ENCODE data around the gene SIVA1.

Gene SIVA1

DNA sequence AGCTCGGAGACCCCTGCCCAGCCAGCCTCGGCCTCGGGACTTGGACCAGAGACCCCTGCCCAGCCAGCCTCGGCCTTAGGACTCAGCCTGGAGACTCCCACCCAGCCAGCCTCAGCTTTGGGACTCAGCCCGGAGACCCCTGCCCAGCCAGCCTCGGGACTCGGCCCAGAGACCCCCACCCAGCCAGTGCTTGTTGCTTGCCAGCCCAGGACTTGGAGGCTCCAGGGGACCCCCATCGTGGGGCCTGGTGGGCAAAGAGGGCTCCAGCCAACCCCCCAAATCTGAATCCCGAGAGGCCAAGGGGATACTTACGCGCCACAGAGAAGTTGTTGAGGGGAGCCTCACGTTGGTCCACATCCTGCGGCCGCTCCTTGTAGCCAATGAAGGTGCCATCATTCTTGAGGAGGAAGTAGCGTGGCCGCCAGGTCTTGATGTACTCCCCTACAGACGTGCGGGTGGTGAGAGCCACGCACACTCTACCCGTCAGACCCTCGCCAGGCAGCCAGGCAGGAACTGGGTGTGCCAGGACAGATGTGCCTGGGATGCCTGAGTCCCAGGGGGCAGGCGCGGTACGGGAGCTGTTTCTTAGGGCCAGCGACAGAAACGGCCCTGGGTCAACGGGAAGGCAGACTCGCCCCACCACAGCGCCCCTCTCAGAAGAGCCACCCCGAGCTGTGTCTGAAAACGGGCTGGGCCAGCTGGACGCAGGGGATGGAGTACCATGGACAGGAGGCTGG, 27.0 kb downstream of the SIVA1 start:
- H3K36me3 ChIP-seq (ENCODE audit: insufficient read depth, low read length), result no peaks in the 10 kb centered on the region

DNA sequence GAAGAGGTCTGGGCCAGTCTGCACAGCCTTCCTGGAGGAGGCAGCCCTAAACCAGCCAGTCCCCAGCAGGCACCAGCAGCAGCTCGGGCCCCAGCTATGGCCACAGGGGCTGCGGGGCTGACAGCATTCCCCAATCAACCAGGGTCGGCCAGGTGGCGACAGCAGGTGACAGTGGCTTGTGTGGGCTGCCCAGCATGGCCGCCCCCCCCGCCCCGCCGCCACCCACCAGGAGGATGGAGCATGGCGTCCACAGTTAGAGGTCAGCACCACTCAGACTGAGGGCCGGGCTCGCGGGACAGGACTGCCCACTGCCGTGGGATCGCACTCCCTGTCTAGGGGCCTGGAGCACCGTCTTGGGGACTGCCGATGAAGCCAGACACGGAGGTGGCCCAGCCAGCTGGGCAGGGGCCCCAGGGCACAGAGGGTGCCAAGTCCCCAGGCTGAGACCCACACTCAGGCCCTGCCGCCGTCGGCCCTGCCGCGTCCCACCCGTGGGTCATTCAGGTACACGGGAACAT, 27.6 kb downstream of the SIVA1 start:
- Histone ChIP-seq H3K9me3 (ENCODE audit: low read length) (no peaks in the 10 kb centered on the region), H3K9ac (ENCODE audit: low read length) (no peak overlapping the region), H3K4me3 (ENCODE audit: low read depth in 1 of 2, low read length in 2 of 2) (no peak overlapping the region), H3K27ac (ENCODE audit: low read depth, low read length) (no peak overlapping the region), H3K4me1 (ENCODE audit: insufficient read depth, low read length) (peaks cover 5% of the 10 kb centered on the region), H3K27me3 (ENCODE audit: control insufficient read depth in 1 of 2, insufficient read depth in 2 of 2, low read length in 2 of 2) (no peaks in the 10 kb centered on the region), H3K36me3 (ENCODE audit: insufficient read depth, low read length) (no peaks in the 10 kb centered on the region)

More for the DNA sequence above, 27.0 kb downstream of the SIVA1 start:
- Histone ChIP-seq H3K9me3 (ENCODE audit: low read length) (no peaks in the 10 kb centered on the region), H3K4me3 (ENCODE audit: low read depth in 1 of 2, low read length in 2 of 2) (no peak overlapping the region), H3K27me3 (ENCODE audit: control insufficient read depth in 1 of 2, insufficient read depth in 2 of 2, low read length in 2 of 2) (no peaks in the 10 kb centered on the region), H3K9ac (ENCODE audit: low read length) (no peak overlapping the region), H3K27ac (ENCODE audit: low read depth, low read length) (no peak overlapping the region), H3K4me1 (ENCODE audit: insufficient read depth, low read length) (no peaks in the 10 kb centered on the region)

DNA sequence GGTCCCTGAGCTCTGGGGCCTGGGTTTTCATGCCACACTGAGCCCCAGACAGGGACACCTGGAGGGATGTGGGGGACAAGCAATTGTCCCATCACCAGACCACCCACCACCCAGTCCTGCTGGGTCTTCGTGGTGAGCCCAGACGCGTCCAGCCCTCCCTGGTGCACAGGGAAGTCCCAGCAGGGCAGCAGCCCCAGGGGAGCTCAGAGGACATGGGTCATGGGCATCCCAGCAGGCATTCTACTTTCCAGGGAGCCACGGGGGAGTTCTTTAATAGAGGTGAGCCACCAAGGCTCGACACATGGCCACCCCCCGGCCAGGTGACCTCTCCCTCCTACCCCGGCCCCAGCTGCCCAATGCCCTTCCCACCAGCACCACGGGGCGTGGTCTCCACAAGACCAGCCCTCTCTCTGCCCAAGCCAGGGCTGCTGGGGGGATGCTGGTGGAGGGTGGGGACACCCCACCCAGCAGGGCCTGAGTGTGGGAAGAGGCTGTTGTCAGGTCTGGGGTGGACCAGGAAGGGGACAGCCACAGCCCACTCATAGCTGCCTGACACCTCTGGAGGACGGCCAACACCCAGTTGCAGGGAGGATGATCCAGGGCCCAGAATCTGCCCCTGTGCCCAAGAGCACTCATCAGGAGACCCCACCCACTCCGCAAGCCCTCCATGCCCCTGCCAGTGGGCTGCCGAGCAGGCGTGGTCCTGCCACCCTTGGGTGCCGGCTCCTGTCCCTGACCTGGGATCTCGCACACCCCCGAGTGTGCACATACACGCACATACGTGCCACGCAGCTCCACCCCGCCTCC, 28.5 kb downstream of the SIVA1 start:
- Histone ChIP-seq H3K9ac (ENCODE audit: low read length) (no peak overlapping the region), H3K27me3 (ENCODE audit: control insufficient read depth in 1 of 2, insufficient read depth in 2 of 2, low read length in 2 of 2) (no peaks in the 10 kb centered on the region), H3K4me1 (ENCODE audit: insufficient read depth, low read length) (peaks cover 7% of the 10 kb centered on the region), H3K9me3 (ENCODE audit: low read length) (no peaks in the 10 kb centered on the region), H3K36me3 (ENCODE audit: insufficient read depth, low read length) (no peaks in the 10 kb centered on the region), H3K27ac (ENCODE audit: low read depth, low read length) (no peak overlapping the region), H3K4me3 (ENCODE audit: low read depth in 1 of 2, low read length in 2 of 2) (no peak overlapping the region)

DNA sequence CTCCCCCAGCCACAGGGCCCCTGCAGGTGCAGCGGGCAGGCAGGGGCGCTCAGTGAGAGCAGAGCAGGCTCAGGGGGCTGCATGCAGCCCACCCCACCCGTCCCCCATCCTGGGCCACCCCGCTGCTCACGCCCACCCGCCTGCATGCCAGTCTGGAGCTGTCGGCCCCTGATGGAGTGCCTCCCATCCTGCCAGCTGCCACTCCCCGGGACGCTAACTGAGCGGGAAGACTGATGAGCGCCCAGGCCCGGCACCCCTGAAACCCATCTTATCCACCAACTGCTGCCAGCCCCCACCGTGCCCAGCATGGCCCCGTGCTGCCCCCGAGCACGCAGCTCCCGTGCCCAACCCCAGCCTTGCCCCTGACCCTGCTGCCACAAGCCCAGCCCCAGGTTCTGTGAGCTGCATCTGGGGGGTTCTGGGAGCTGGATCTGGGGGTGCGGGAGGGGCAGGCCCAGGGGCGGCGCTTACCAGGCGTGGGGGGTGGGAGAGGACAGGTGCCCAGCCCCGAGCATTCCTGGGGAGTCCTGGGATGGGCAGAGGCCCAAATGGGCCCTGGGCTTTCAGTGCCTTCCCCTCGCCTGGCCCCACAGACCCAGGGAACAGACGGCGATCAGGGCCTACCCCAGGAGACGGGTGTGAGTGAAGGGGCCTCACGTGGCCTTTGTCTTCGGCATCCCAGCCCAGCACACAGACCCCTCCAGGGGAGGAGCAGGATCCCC, 29.3 kb downstream of the SIVA1 start:
- Histone ChIP-seq H3K36me3 (ENCODE audit: insufficient read depth, low read length) (no peaks in the 10 kb centered on the region), H3K4me3 (ENCODE audit: low read depth in 1 of 2, low read length in 2 of 2) (no peak overlapping the region), H3K27me3 (ENCODE audit: control insufficient read depth in 1 of 2, insufficient read depth in 2 of 2, low read length in 2 of 2) (no peaks in the 10 kb centered on the region), H3K27ac (ENCODE audit: low read depth, low read length) (no peak overlapping the region), H3K9me3 (ENCODE audit: low read length) (no peaks in the 10 kb centered on the region), H3K4me1 (ENCODE audit: insufficient read depth, low read length) (peaks cover 7% of the 10 kb centered on the region), H3K9ac (ENCODE audit: low read length) (no peak overlapping the region)

DNA sequence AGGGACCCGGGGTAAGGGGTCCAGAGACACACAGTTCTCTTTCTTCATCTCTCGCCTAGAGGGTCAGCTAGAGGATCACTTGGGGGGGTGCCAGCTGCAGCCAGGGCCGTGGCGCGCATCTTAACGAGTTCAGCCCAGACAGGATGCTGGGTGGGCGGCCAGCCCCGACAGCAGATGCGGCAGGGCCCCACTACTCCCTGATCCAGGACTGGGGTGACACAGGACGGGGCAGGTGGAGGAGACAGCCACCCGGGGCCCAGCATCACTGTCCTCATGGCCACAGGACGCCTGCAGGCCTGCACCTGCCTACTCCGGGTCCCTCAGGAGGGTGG, 29.8 kb downstream of the SIVA1 start:
- H3K9ac ChIP-seq (ENCODE audit: low read length), result no peak overlapping the region
- no peak overlapping the region for H3K27ac ChIP-seq (ENCODE audit: low read depth, low read length)
- H3K4me3 ChIP-seq (ENCODE audit: low read depth in 1 of 2, low read length in 2 of 2), result no peak overlapping the region
- peaks cover 7% of the 10 kb centered on the region for H3K4me1 ChIP-seq (ENCODE audit: insufficient read depth, low read length)
- no peaks in the 10 kb centered on the region for H3K27me3 ChIP-seq (ENCODE audit: control insufficient read depth in 1 of 2, insufficient read depth in 2 of 2, low read length in 2 of 2)
- H3K36me3 ChIP-seq (ENCODE audit: insufficient read depth, low read length), result no peaks in the 10 kb centered on the region
- H3K9me3 ChIP-seq (ENCODE audit: low read length), result no peaks in the 10 kb centered on the region

DNA sequence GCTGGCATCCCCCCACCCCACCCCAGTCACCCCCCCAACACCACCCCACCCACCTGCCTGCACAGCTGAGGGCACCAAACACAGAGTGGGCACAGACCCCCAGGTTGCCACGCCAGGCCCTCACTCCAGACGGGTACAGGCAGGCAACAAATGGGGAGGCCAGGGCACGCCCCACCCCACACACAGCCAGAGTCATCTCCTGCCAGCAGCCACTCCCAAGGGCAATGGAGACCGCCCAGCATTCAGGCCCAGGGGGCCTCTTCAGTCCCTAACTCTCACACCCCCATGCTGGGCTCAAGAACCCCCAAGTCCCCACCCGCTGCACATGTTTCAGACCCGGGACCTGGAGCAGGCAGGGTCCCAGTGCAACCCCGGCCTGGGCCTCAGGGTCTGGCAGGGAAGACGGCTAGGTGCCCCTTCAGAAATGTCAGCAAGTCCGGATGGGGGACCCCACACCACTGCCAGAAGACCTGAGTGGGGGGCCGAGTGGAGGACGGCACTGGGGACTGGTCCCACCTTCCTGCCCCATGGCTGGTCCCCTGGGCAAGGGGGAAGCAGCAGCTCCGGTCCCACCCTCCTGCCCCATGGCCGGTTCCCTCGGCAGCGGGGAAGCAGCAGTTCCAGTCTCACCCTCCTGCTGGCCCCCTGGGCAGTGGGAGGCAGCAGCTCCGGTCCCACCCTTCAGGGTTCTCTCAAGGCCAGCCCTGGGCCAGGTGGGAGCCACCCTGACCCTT, 30.7 kb downstream of the SIVA1 start:
- Histone ChIP-seq H3K9me3 (ENCODE audit: low read length) (no peaks in the 10 kb centered on the region), H3K4me3 (ENCODE audit: low read depth in 1 of 2, low read length in 2 of 2) (no peak overlapping the region), H3K27me3 (ENCODE audit: control insufficient read depth in 1 of 2, insufficient read depth in 2 of 2, low read length in 2 of 2) (no peaks in the 10 kb centered on the region), H3K27ac (ENCODE audit: low read depth, low read length) (no peak overlapping the region), H3K4me1 (ENCODE audit: insufficient read depth, low read length) (peaks cover 7% of the 10 kb centered on the region), H3K36me3 (ENCODE audit: insufficient read depth, low read length) (no peaks in the 10 kb centered on the region), H3K9ac (ENCODE audit: low read length) (no peak overlapping the region)

DNA sequence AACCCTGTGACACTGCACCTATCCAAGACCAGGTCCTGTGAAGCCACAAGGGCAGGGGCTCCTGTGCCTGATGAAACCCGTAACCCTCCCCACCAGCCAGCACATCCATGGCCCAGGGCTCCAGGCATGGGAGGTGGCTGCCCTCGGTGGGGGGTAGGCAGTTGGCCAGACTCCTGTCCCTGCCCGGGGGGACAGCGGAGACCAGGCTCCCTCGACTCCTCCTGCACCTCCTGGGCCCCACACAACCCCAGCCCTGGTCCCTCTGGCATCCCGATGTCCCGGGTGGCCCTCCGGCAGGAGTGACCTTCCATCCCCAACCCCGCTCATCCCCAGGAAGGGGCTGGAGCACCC, 31.2 kb downstream of the SIVA1 start:
- Histone ChIP-seq H3K36me3 (ENCODE audit: insufficient read depth, low read length) (no peaks in the 10 kb centered on the region), H3K27ac (ENCODE audit: low read depth, low read length) (peak overlapping the region; percentile 3), H3K4me3 (ENCODE audit: low read depth in 1 of 2, low read length in 2 of 2) (no peak overlapping the region), H3K9me3 (ENCODE audit: low read length) (no peaks in the 10 kb centered on the region), H3K9ac (ENCODE audit: low read length) (no peak overlapping the region), H3K4me1 (ENCODE audit: insufficient read depth, low read length) (peaks cover 7% of the 10 kb centered on the region), H3K27me3 (ENCODE audit: control insufficient read depth in 1 of 2, insufficient read depth in 2 of 2, low read length in 2 of 2) (no peaks in the 10 kb centered on the region)

DNA sequence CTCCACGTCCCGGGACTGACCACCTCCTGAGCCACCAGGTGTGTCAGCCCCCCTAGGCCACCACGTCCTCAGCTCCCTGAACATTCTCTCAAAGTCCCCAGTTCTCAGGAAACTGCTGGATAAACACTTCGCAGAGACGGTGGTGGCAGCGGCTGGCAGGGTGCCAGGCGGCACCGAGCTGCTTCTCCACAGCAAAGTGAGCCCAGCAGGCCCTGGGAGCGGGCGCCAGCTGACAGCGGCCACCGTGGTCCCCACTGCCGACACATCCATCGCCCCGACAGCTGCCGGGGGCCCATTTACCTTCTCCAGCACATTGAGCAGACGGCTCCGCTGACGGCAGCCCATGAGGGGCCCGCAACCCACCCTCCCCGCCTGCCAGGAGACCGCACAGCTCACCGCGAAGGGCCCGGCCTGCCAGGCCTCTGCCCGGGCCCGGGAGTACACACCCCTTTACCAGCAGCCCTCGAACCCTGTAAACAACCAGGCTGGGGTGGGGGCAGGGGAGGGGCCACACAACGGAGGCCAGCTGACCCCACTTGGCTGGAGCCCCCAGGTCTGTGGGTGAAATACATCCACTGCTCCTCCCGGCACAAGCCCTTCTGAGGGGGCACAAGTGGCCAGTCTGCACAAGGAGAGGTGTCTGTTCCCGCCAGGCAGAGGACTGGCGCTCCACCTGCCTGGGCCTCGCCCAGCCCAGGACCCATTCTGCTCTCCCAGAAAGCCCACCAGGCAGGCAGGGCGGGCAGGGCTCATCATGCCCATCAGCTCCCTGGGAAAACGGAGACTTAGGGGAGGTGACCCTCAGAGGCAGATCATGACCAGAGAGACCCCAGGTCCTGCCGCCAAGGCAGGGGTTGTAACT, 32.1 kb downstream of the SIVA1 start:
- no peaks in the 10 kb centered on the region for H3K27me3 ChIP-seq (ENCODE audit: control insufficient read depth in 1 of 2, insufficient read depth in 2 of 2, low read length in 2 of 2)
- no peak overlapping the region for H3K9ac ChIP-seq (ENCODE audit: low read length)
- H3K4me1 ChIP-seq (ENCODE audit: insufficient read depth, low read length), result peaks cover 7% of the 10 kb centered on the region
- H3K9me3 ChIP-seq (ENCODE audit: low read length), result no peaks in the 10 kb centered on the region
- H3K27ac ChIP-seq (ENCODE audit: low read depth, low read length), result peak overlapping the region; percentile 3
- no peak overlapping the region for H3K4me3 ChIP-seq (ENCODE audit: low read depth in 1 of 2, low read length in 2 of 2)
- H3K36me3 ChIP-seq (ENCODE audit: insufficient read depth, low read length), result no peaks in the 10 kb centered on the region

DNA sequence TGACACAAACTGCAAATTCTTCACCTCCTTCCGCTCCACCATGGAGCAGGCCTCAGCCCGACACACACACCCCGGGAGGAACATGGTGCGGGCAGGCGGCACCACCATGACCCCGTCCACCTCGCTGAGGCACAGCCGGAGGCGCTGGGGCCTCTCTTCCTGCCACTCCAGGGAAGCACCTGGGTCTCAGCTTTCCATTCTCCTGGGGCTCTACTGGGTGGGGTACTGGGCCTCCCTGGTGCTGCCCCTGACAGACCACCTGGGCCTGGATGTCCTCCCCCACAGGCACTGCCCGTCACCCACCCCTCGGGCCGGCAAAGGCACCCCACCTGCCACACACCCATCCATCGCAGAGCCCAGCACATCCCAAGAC, 32.7 kb downstream of the SIVA1 start:
- H3K36me3 ChIP-seq (ENCODE audit: insufficient read depth, low read length), result no peaks in the 10 kb centered on the region

DNA sequence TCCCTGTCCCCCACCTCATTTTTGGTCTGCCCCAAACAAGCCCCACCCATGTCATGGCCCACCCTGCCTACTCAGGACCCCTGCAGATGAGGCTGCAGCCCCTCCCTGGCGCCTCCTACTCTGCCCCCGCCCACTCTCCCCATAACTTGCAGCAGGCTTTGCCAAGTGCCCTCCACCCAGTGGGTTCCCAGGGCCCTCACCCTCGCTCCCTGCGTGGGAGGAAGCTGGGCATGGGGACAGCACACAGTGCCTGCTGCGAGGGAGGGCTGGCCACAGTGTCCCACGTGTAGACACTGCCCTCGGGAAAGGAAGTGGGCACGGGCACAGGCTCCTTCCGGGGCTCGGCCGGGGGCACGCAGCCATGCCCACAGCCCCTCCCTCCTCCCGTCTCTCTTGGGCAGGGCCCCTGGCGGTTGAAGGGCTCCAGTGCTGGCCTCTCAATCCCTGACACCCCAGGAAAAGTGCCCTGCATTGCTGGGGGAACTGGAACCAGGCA, 33.2 kb downstream of the SIVA1 start:
- no peaks in the 10 kb centered on the region for H3K27me3 ChIP-seq (ENCODE audit: control insufficient read depth in 1 of 2, insufficient read depth in 2 of 2, low read length in 2 of 2)
- no peaks in the 10 kb centered on the region for H3K9me3 ChIP-seq (ENCODE audit: low read length)
- H3K9ac ChIP-seq (ENCODE audit: low read length), result no peak overlapping the region
- no peak overlapping the region for H3K27ac ChIP-seq (ENCODE audit: low read depth, low read length)
- peaks cover 7% of the 10 kb centered on the region for H3K4me1 ChIP-seq (ENCODE audit: insufficient read depth, low read length)
- no peaks in the 10 kb centered on the region for H3K36me3 ChIP-seq (ENCODE audit: insufficient read depth, low read length)
- H3K4me3 ChIP-seq (ENCODE audit: low read depth in 1 of 2, low read length in 2 of 2), result no peak overlapping the region

More for the DNA sequence above, 32.7 kb downstream of the SIVA1 start:
- Histone ChIP-seq H3K4me1 (ENCODE audit: insufficient read depth, low read length) (peaks cover 7% of the 10 kb centered on the region), H3K27ac (ENCODE audit: low read depth, low read length) (no peak overlapping the region), H3K27me3 (ENCODE audit: control insufficient read depth in 1 of 2, insufficient read depth in 2 of 2, low read length in 2 of 2) (no peaks in the 10 kb centered on the region), H3K9me3 (ENCODE audit: low read length) (no peaks in the 10 kb centered on the region), H3K4me3 (ENCODE audit: low read depth in 1 of 2, low read length in 2 of 2) (no peak overlapping the region), H3K9ac (ENCODE audit: low read length) (no peak overlapping the region)

Measured in muscle layer of colon (tissue), 2 donors.